Duodenal mucosa (tissue), 2 donors: ENCODE data around the gene BMERB1.
"Not testable (repeated sequence)": the region's sequence is repeated elsewhere in the genome, so short reads cannot be mapped to it uniquely, and the experiment has no call there.

Experiments used
- H3K27ac ChIP-seq: one replicate; pipeline ENCODE4 v1.7.0; 2013; ENCODE audit warnings: low read depth, low read length
- H3K27me3 ChIP-seq, 2 donors: one replicate each; pipeline ENCODE4 v1.7.0; 2013; ENCODE audit warnings: low read length in 2 of 2, control low read depth in 1 of 2; ENCODE audit not compliant: insufficient read depth in 2 of 2, control insufficient read depth in 1 of 2
- H3K36me3 ChIP-seq, 2 donors: one replicate each; pipeline ENCODE4 v1.7.0; 2013; ENCODE audit warnings: low read length in 2 of 2, control low read depth in 1 of 2; ENCODE audit not compliant: insufficient read depth in 2 of 2, control insufficient read depth in 1 of 2
- H3K4me1 ChIP-seq, 2 donors: one replicate each; pipeline ENCODE4 v1.7.0; 2013; ENCODE audit warnings: low read length in 2 of 2, control low read depth in 1 of 2; ENCODE audit not compliant: insufficient read depth in 2 of 2, control insufficient read depth in 1 of 2
- H3K4me3 ChIP-seq, 2 donors: one replicate each; pipeline ENCODE4 v1.7.0; 2013; ENCODE audit warnings: low read length in 2 of 2, low read depth in 1 of 2
- H3K9ac ChIP-seq, 2 donors: one replicate each; pipeline ENCODE4 v1.7.0; 2013; ENCODE audit warnings: low read length in 2 of 2, low read depth in 1 of 2
- H3K9me3 ChIP-seq, 2 donors: one replicate each; pipeline ENCODE4 v1.7.0; 2013; ENCODE audit warnings: low read length in 2 of 2, control low read depth in 1 of 2; ENCODE audit not compliant: control insufficient read depth in 1 of 2

BMERB1 gene

DNA sequence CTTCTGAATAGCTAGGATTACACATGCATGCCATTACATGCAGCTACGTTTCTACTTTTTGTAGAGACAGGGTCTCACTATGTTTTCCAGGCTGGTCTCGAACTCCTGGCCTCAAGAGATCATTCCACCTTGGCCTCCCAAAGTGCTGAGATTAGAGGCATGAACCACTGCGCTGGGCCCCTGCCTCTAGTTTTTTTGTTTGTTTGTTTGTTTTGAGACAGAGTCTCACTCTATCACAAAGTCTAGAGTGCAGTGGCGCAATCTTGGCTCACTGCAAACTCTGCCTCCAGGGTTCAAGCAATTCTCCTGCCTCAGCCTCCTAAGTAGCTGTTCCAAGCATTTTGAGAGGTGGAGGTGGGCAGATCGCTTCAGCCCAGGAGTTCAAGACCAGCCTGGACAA is 12.7 kb upstream of the BMERB1 start:
- not testable (repeated sequence) for H3K27me3 ChIP-seq, H3K36me3 ChIP-seq, H3K4me3 ChIP-seq, H3K9ac ChIP-seq, H3K9me3 ChIP-seq, H3K27ac ChIP-seq, H3K4me1 ChIP-seq

DNA sequence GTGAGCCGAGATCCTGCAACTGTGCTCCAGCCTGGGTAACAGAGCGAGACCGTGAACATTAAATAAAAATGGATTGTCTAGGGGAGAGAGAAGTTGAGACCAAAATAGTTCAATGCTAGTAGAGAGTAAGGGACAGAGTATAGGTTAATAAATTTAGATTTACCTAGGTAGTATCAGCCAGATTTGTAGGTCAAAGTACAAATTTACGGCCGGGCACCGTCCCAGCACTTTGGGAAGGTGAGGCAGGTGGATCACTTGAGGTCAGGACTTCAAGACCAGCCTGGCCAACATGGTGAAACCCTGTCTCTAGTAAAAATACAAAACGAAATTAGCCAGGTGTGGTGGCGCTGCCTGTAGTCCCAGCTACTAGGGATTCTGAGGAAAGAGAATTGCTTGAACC is 12.2 kb upstream of the BMERB1 start:
- H3K36me3 ChIP-seq = no peaks in the 10 kb centered on the region
- H3K27ac ChIP-seq = no peak overlapping the region
- H3K4me1 ChIP-seq = peaks cover 0 to 5% of the 10 kb centered on the region in 2 donors
- H3K9me3 ChIP-seq = no peaks in the 10 kb centered on the region
- H3K4me3 ChIP-seq = no peak overlapping the region
- H3K9ac ChIP-seq = no peak overlapping the region
- H3K27me3 ChIP-seq = no peaks in the 10 kb centered on the region

DNA sequence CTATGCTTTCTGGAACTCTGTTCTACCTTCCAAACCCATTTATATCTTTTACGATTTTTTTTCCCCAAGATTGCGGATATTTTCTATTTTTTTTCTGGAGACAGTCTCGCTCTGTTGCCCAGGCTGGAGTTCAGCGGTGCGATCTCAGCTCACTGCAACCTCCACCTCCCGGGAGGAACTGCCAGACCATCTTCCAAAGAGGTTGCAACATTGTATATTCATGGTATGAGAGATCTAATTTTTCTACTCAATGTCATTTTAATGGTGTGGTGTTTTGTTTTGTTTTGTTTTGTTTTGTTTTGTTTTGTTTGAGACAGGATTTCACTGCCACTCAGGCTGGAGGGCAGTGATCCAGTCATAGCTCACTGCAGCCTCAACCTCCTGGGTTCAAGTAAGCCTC is 8.5 kb upstream of the BMERB1 start:
- no peak overlapping the region for H3K9ac ChIP-seq
- H3K9me3 ChIP-seq = no peaks in the 10 kb centered on the region
- peaks cover 0 to 5% of the 10 kb centered on the region in 2 donors for H3K4me1 ChIP-seq
- H3K4me3 ChIP-seq = no peak overlapping the region
- no peaks in the 10 kb centered on the region for H3K27me3 ChIP-seq
- no peaks in the 10 kb centered on the region for H3K36me3 ChIP-seq
- H3K27ac ChIP-seq = no peak overlapping the region

DNA sequence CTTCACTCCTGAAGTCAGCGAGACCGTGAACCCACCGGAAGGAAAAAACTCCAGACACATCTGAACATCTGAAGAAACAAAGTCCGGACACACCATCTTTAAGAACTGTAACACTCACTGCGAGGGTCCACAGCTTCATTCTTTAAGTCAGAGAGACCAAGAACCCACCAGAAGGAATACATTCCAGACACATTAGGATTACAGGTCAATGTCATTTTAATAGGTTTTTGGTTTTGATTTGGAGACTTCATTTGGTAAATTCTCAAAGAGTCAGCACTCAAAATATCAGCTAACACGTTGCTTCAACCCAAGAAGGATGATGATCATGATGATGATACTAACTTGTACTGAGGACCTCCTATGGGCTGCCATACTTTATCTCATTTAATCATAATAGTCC is 7.6 kb upstream of the BMERB1 start:
- no peak overlapping the region for H3K27ac ChIP-seq
- peaks cover 0 to 5% of the 10 kb centered on the region in 2 donors for H3K4me1 ChIP-seq
- H3K9me3 ChIP-seq = no peaks in the 10 kb centered on the region
- H3K27me3 ChIP-seq = no peaks in the 10 kb centered on the region
- H3K36me3 ChIP-seq = no peaks in the 10 kb centered on the region
- no peak overlapping the region for H3K9ac ChIP-seq
- H3K4me3 ChIP-seq = no peak overlapping the region

DNA sequence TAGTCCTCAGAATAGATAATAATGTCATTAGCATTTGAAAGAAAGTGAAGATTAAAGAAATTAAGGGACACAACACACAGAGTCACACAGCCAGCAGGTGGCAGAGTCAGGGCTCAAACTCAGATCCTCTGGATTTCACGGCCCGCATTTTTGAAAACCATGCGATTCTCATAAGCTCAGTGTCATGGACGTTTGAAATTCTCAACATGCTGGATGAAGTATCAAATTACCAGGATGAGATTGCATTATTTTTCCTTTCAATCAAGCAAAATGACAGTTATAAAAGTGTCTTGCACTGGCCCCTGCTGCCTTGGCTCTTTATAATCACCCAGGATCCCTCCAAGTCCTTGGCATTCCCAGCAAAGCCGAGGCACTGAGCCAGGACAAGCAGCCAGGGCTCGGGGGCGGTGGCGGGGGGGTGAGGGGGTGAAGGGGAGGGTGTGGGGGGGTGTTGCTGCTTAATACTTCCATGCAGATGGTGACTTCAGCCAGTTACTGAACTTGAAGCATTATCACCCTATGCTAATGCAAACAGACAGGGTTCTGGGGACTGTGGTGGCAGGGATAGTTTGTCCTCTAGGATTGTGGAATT is 6.6 kb upstream of the BMERB1 start:
- H3K9me3 ChIP-seq = no peaks in the 10 kb centered on the region
- H3K27ac ChIP-seq = no peak overlapping the region
- no peak overlapping the region for H3K4me3 ChIP-seq
- no peaks in the 10 kb centered on the region for H3K27me3 ChIP-seq
- no peaks in the 10 kb centered on the region for H3K36me3 ChIP-seq
- H3K9ac ChIP-seq = no peak overlapping the region
- H3K4me1 ChIP-seq = no peaks in the 10 kb centered on the region

DNA sequence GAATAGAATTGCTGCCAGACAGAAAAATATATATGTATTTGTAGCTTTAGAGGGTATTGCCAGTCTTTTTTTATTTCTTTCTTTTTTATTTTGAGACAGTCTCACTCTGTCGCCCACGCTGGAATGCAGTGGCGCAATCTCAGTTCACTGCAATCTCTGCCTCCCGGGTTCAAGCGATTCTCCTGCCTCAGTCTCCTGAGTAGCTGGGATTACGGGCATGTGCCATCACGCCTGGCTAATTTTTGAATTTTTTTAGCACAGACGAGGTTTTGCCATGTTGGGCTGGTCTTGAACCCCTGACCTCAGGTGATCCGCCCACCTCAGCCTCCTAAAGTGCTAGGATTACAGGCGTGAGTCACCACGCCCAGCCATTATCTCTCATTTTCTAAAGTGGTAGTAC is 3.5 kb upstream of the BMERB1 start:
- Histone ChIP-seq H3K27me3 (peaks cover 11 to 14% of the 10 kb centered on the region in 2 donors), H3K4me1 (peaks cover 0 to 12% of the 10 kb centered on the region in 2 donors)
- not testable (repeated sequence) for H3K36me3 ChIP-seq, H3K9ac ChIP-seq, H3K4me3 ChIP-seq, H3K27ac ChIP-seq, H3K9me3 ChIP-seq

DNA sequence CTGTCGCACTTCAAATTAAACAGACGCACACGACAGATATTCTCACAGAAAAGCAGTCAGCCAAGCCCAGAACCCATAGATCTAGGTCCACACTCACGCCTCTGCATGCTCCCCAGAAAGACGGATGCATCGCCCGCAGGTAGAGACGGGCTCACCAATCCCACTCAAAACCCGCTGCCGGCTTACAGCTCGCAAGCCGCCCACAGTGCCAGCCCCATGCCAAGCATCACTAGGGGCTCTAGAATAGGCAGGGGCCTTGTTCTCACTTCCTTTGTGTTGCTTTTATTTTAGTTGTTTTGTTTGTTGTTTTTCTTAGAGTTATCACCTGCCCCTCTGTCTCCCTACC is 336 bp upstream of the BMERB1 start:
- H3K4me1 ChIP-seq = peaks cover 0 to 12% of the 10 kb centered on the region in 2 donors
- peak overlapping the region; percentile 75 to 88 for H3K4me3 ChIP-seq
- H3K27me3 ChIP-seq = peaks cover 12 to 15% of the 10 kb centered on the region in 2 donors
- no peak overlapping the region for H3K27ac ChIP-seq
- no peak overlapping the region for H3K9ac ChIP-seq
- H3K36me3 ChIP-seq = no peaks in the 10 kb centered on the region
- H3K9me3 ChIP-seq = no peaks in the 10 kb centered on the region

DNA sequence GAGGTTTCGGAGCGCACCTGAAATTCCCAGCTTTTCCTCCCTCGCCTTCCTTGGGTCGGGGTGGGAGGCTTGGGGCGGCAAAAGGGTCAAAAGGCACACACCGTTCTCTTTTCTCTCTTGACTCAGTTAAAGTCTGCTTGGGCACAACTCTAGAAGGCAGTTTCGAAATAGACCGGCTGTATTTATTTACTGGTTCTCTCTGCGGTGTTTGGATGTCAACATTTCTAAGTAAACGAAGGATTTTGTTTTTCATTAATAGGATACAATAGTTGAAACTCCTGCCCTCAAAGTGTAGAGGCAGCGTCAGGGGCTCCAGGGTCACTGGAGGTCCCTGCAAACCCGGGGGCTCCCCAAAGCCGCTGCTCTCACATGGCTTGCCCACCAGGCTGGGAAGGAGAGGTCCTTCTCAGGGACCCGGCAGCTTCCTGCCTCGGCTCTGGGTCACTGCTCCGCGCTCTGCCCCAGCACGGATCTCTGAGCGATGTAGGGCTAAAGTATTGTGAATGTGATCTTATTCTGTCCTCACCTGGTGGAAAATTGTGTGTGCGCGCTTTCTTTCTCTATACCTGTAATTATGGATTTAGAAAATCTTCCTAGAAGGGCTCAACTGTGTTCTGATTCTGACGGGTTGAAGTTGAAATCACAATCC is 952 bp downstream of the BMERB1 start:
- peaks cover 12 to 15% of the 10 kb centered on the region in 2 donors for H3K27me3 ChIP-seq
- H3K9ac ChIP-seq = peak overlapping the region; percentile 32 to 57
- no peak overlapping the region for H3K27ac ChIP-seq
- H3K36me3 ChIP-seq = no peaks in the 10 kb centered on the region
- peaks cover 0 to 12% of the 10 kb centered on the region in 2 donors for H3K4me1 ChIP-seq
- H3K4me3 ChIP-seq = peak overlapping the region; percentile 75 to 88
- H3K9me3 ChIP-seq = no peaks in the 10 kb centered on the region

DNA sequence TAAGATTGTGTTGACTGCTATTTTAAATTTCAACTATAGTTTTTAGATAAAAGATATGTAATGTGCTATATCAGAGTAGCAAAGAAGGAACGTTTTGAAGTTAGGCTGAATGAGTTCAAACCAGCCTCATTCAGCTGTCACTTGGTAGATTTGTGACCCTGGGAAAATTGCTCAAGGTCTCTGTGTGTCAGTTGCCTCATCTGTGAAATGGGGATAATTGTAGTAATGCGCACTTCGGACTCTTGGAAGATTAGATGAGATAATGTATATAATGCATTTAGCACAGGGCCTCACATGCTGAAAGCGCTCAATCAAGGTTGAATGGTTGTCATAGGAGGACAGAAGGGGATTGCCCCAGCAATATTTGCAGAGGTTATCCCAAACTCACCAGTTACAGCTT is 4.7 kb downstream of the BMERB1 start:
- Histone ChIP-seq H3K36me3 (no peaks in the 10 kb centered on the region), H3K4me3 (no peak overlapping the region), H3K4me1 (peaks cover 16 to 28% of the 10 kb centered on the region in 2 donors), H3K27me3 (peaks cover 11 to 12% of the 10 kb centered on the region in 2 donors), H3K27ac (no peak overlapping the region), H3K9ac (no peak overlapping the region), H3K9me3 (no peaks in the 10 kb centered on the region)

DNA sequence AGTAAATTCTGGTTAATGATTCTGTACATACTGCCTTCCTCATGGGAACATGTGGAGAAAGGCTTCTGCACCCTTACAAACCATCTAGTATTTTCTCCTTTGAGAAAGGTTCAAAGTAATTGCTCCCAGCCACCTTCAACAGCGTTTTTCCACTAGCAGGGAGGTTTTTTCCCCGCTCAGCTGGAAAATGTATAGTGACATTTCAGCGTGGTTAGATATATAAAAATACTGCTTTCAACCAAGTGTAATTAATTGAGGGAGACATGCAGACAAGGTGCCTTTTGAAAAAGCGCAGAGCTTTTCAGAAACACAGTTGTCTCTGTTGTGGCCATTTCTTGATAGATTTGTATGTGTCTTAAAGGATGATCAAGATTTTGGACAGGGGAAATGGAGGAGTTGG is 5.1 kb downstream of the BMERB1 start:
- Histone ChIP-seq H3K27ac (no peak overlapping the region), H3K9ac (no peak overlapping the region), H3K27me3 (peaks cover 10 to 12% of the 10 kb centered on the region in 2 donors), H3K4me1 (peaks cover 16 to 28% of the 10 kb centered on the region in 2 donors), H3K36me3 (no peaks in the 10 kb centered on the region), H3K4me3 (no peak overlapping the region), H3K9me3 (no peaks in the 10 kb centered on the region)
